ENCODE results near the gene BGN. TPM values are rescaled to one million over a fixed set of nuclear protein-coding genes. Genes with fewer than 3 reads are reported as not detected.

The BGN gene
- total and polyA plus RNA-seq, 2 donors (not counting 1 experiment from before 2014, with no cell fraction given), result not detected

- CTCF ChIA-PET, result interaction anchor here (0.8 kb wide), 1 partner anchor 13 kb away, joined by 4 read pairs; the partner anchor contains the start of gene HAUS7
- 100% methylated on average over 10 of the region's 18 CpGs for WGBS (ENCODE audit: insufficient coverage)
Measured at GRCh38 chrX:153457136-153457825, 37.5 kb upstream of the BGN start.

More at GRCh38 chrX:153457136-153457825, 37.5 kb upstream of the BGN start:
- no peaks in the 10 kb centered on the region for H3K79me2 ChIP-seq (ENCODE audit: control insufficient read depth, insufficient read depth, low read length)
- H3K4me2 ChIP-seq (replicated peaks; ENCODE audit: low read depth, low read length, poor library complexity, severe bottlenecking), result no peak overlapping the region
- H3K9ac ChIP-seq (ENCODE audit: low read length), result no peak overlapping the region
- Mint-ChIP-seq H3K27me3 (no peaks in the 10 kb centered on the region), H3K4me1 (no peaks in the 10 kb centered on the region), H3K27ac (no peak overlapping the region), H3K9me3 (ENCODE audit: insufficient read depth) (no peaks in the 10 kb centered on the region), H3K4me3 (no peak overlapping the region)
- ATAC-seq (ENCODE audit: low read depth), result no peak
- POLR2A ChIA-PET, result no interaction called here
- intact Hi-C loops (cut with micrococcal nuclease), result no loop called here
- H3K36me3 ChIP-seq (replicated peaks in 1 of 2; ENCODE audit: control extremely low read depth in 1 of 2, control insufficient read depth in 1 of 2, extremely low read depth in 1 of 2, insufficient read depth in 2 of 2, low read length in 1 of 2), result peaks cover 0 to 4% of the 10 kb centered on the region in 2 experiments
- no peak for DNase-seq
- TF ChIP-seq EZH2 (IDR thresholded peaks at IDR 0.05; ENCODE audit: borderline replicate concordance, insufficient read depth, low read depth, low read length, poor library complexity, severe bottlenecking) (no peak), CTCF (IDR thresholded peaks at IDR 0.05) (no peak)
- H3K9me3 ChIP-seq (ENCODE audit: control extremely low read depth in 1 of 3, control insufficient read depth in 2 of 3, insufficient read depth in 1 of 3, low read length in 2 of 3), result no peaks in the 10 kb centered on the region
- H3K27ac ChIP-seq (ENCODE audit: low read length in 2 of 2), result no peak overlapping the region
- no peak overlapping the region for H3K4me3 ChIP-seq (ENCODE audit: control extremely low read depth in 1 of 5, extremely low read depth in 1 of 5, insufficient read depth in 1 of 5, low read depth in 2 of 5, low read length in 4 of 5)
- no peaks in the 10 kb centered on the region for H4K20me1 ChIP-seq (ENCODE audit: control insufficient read depth, insufficient read depth, low read length, poor library complexity, severe bottlenecking)
- no peaks in the 10 kb centered on the region for H3K27me3 ChIP-seq (replicated peaks in 1 of 4; ENCODE audit: control extremely low read depth in 1 of 4, control insufficient read depth in 3 of 4, insufficient read depth in 4 of 4, low read length in 3 of 4)
- H2AFZ ChIP-seq (ENCODE audit: insufficient read depth, low read depth, low read length, poor library complexity, severe bottlenecking), result no peak overlapping the region
- no peaks in the 10 kb centered on the region for H3K4me1 ChIP-seq (ENCODE audit: control insufficient read depth in 2 of 2, insufficient read depth in 2 of 2, low read length in 2 of 2)
